GM19324 (cell line): Measurements from ENCODE around the gene TCAP.

Experiments
- ATAC-seq: cut with Tn5 transposase; IDR thresholded peaks from one replicate; pipeline ENCODE4 v1.9.1; 2021; ENCODE audit warnings: mild to moderate bottlenecking, moderate library complexity; ENCODE audit not compliant: unreplicated experiment, low FRiP score

TCAP gene

GRCh38 chr17:39628655-39629493 is 36.3 kb upstream of the TCAP start:
- no peak for ATAC-seq

GRCh38 chr17:39629494-39629880 is 35.7 kb upstream of the TCAP start:
- ATAC-seq = no peak

GRCh38 chr17:39629898-39630297 is 35.3 kb upstream of the TCAP start:
- ATAC-seq = no peak

- ATAC-seq = no peak
Observed at GRCh38 chr17:39631403-39631802, 33.7 kb upstream of the TCAP start.

GRCh38 chr17:39632153-39632941 is 32.8 kb upstream of the TCAP start:
- no peak for ATAC-seq

- ATAC-seq = no peak
Observed at GRCh38 chr17:39633570-39634183, 31.5 kb upstream of the TCAP start.

GRCh38 chr17:39634384-39634871 is 30.7 kb upstream of the TCAP start:
- ATAC-seq = no peak

- ATAC-seq = no peak
Observed at GRCh38 chr17:39635614-39636176, 29.5 kb upstream of the TCAP start.

GRCh38 chr17:39636587-39636926 is 28.6 kb upstream of the TCAP start:
- no peak for ATAC-seq

- peak; percentile 76 for ATAC-seq
Observed at GRCh38 chr17:39636927-39637736, 28.0 kb upstream of the TCAP start, which contains the start of gene STARD3. TSS of gene STARD3 (plus strand) at chr17:39637144. CDS start at chr17:39653532, 16,388 bp downstream.

- ATAC-seq = no peak
Observed at GRCh38 chr17:39638317-39638716, 26.8 kb upstream of the TCAP start.

GRCh38 chr17:39639043-39639442 is 26.1 kb upstream of the TCAP start:
- ATAC-seq = no peak

GRCh38 chr17:39639566-39640458 is 25.3 kb upstream of the TCAP start:
- ATAC-seq = no peak

- no peak for ATAC-seq
Observed at GRCh38 chr17:39640591-39641031, 24.5 kb upstream of the TCAP start.

- ATAC-seq = no peak
Observed at GRCh38 chr17:39641097-39641496, 24.1 kb upstream of the TCAP start.

GRCh38 chr17:39641883-39642282 is 23.3 kb upstream of the TCAP start:
- no peak for ATAC-seq

GRCh38 chr17:39642291-39643074 is 22.7 kb upstream of the TCAP start:
- ATAC-seq = no peak

GRCh38 chr17:39643271-39643670 is 21.9 kb upstream of the TCAP start:
- ATAC-seq = no peak
